Lower lobe of right lung (tissue), 2 donors: ENCODE measurements around the gene HS6ST3. TPM values are rescaled to one million over a fixed set of nuclear protein-coding genes. Genes with fewer than 3 reads are reported as not detected.

Source experiments
- ATAC-seq, 2 donors: fragments of 200-7000 bp; cut with Tn5 transposase; one replicate each; pipeline ENCODE4 v1.9.1; 2020 to 2022; ENCODE audit warnings: mild to moderate bottlenecking in 2 of 2, moderate library complexity in 2 of 2
- DNase-seq: peaks from one replicate; pipeline ENCODE4 v3.0.0-alpha.2; 2020
- H3K27ac ChIP-seq: fragments of 200-600 bp; one replicate; pipeline ENCODE4 v1.8.0; 2022
- H3K27me3 ChIP-seq: fragments of 200-600 bp; one replicate; pipeline ENCODE4 v1.8.0; 2022; ENCODE audit warnings: low read depth
- H3K36me3 ChIP-seq: fragments of 200-600 bp; one replicate; pipeline ENCODE4 v1.8.0; 2022; ENCODE audit warnings: mild to moderate bottlenecking
- H3K4me1 ChIP-seq: fragments of 200-600 bp; one replicate; pipeline ENCODE4 v1.8.0; 2022
- H3K4me3 ChIP-seq: fragments of 200-600 bp; one replicate; pipeline ENCODE4 v1.8.0; 2022; ENCODE audit warnings: mild to moderate bottlenecking
- H3K9me3 ChIP-seq: fragments of 200-600 bp; one replicate; pipeline ENCODE4 v1.8.0; 2022
- CTCF ChIP-seq: fragments of 200-600 bp; IDR thresholded peaks from one replicate; pipeline ENCODE4 v1.8.0; 2022; ENCODE audit warnings: antibody characterized with exemption, mild to moderate bottlenecking
- intact Hi-C: fragments of 100-400 bp; cut with DNase I; formaldehyde crosslinking; loops from one replicate; pipeline ENCODE4 v1.11.0; 2022
- total RNA-seq: library from RNA; stranded (reverse); fragmentation: NEBNext Ultra II Directional; extraction: Animal tissue kit (Norgen Biotek cat#: 25700); gene quantifications from one replicate; pipeline ENCODE4 v1.2.1, GENCODE V29; 2021
- donor health status: DM: no; HTN: yes; CAD: no; lungs with severe emphysema.

The HS6ST3 gene
- total RNA-seq, 1 donor from 2014 or later, result 0.06 TPM

DNA sequence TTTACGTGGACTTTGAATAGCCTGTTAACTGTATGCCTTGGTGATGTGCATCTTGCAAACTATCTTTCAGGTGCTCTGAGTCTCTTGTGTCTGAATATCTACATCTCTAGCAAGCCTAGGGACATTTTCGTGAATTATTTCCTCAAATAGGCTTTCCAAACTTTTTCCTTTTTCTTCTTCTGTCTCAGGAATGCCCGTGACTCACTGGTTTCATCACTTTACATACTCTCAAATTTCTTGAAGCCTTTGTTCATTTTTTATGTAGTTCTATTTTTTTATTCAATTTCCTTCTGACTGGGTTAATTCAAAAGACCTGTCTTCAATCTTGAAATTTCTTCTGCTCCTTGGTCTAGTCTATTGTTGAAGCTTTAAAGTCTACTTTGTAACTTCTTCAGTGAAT, 572.1 kb downstream of the HS6ST3 start:
- Histone ChIP-seq H3K4me1 (no peaks in the 10 kb centered on the region), H3K36me3 (no peaks in the 10 kb centered on the region), H3K9me3 (peaks cover 5% of the 10 kb centered on the region), H3K27ac (no peak overlapping the region), H3K4me3 (no peak overlapping the region), H3K27me3 (no peaks in the 10 kb centered on the region)
- no peak for TF ChIP-seq CTCF
- no peak for DNase-seq
- no peak for ATAC-seq
- intact Hi-C loops, result no loop called here

GRCh38 chr13:96667294-96668018, 577.5 kb downstream of the HS6ST3 start:
- H3K36me3 ChIP-seq, result no peaks in the 10 kb centered on the region
- H3K27me3 ChIP-seq, result no peaks in the 10 kb centered on the region
- DNase-seq (no peak), ATAC-seq (no peak)
- H3K4me1 ChIP-seq, result no peaks in the 10 kb centered on the region
- intact Hi-C loops, result no loop called here
- no peak for TF ChIP-seq CTCF
- no peaks in the 10 kb centered on the region for H3K9me3 ChIP-seq
- H3K27ac ChIP-seq, result no peak overlapping the region
- H3K4me3 ChIP-seq, result no peak overlapping the region

DNA sequence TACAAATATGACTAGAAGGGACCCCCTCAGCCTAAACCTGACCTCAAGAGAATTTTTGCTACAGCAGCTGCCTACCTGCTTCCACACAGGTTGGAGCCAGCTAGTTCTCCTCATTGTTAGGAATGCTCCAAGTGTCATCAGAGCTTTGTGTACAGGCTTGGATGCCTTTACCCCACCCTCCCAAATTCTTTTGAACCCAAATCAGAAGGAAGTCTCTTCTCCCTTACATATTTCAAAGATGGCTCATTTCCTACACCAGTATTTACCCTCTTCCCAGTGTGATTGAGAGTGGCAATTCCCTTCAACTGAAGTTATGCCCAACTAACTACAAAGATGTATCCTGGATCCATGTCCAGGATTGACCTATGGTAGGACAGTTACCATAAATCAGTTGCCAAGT, 581.2 kb downstream of the HS6ST3 start:
- DNase-seq (no peak), ATAC-seq (no peak)
- no peak for TF ChIP-seq CTCF
- Histone ChIP-seq H3K4me1 (no peaks in the 10 kb centered on the region), H3K4me3 (no peak overlapping the region), H3K36me3 (no peaks in the 10 kb centered on the region), H3K27ac (no peak overlapping the region), H3K27me3 (no peaks in the 10 kb centered on the region), H3K9me3 (no peaks in the 10 kb centered on the region)
- intact Hi-C loops, result no loop called here

- Histone ChIP-seq H3K27ac (no peak overlapping the region), H3K4me3 (no peak overlapping the region), H3K4me1 (no peaks in the 10 kb centered on the region), H3K9me3 (no peaks in the 10 kb centered on the region), H3K36me3 (no peaks in the 10 kb centered on the region), H3K27me3 (no peaks in the 10 kb centered on the region)
- intact Hi-C loops, result no loop called here
- ATAC-seq (no peak), DNase-seq (no peak)
- TF ChIP-seq CTCF, result no peak
These were observed 582.1 kb downstream of the HS6ST3 start for GRCh38 chr13:96672016-96672415.

GRCh38 chr13:96673825-96674224, 583.9 kb downstream of the HS6ST3 start:
- ATAC-seq (no peak), DNase-seq (no peak)
- Histone ChIP-seq H3K36me3 (no peaks in the 10 kb centered on the region), H3K27me3 (no peaks in the 10 kb centered on the region), H3K27ac (no peak overlapping the region), H3K4me1 (no peaks in the 10 kb centered on the region), H3K9me3 (no peaks in the 10 kb centered on the region), H3K4me3 (no peak overlapping the region)
- intact Hi-C loops, result no loop called here
- TF ChIP-seq CTCF, result no peak
